Ascending aorta (tissue), 2 donors: ENCODE data around the gene FBXL4. TPM values are rescaled to one million over a fixed set of nuclear protein-coding genes. Genes with fewer than 3 reads are reported as not detected.
A peak's percentile ranks its signal among the peaks of the same experiment; 100 is the strongest.

Source experiments
- DNase-seq, 2 donors: peaks; one replicate each; pipeline ENCODE4 v3.0.0-alpha.2; 2019; ENCODE audit warnings: low spot score in 2 of 2
- H3K27ac ChIP-seq, 2 donors: fragments of 200-600 bp; sonication (generic); one replicate each; pipeline ENCODE4 v1.5.1; 2016 to 2017; ENCODE audit warnings: mild to moderate bottlenecking in 1 of 2
- H3K27me3 ChIP-seq: fragments of 200-600 bp; sonication (generic); one replicate; pipeline ENCODE4 v1.5.1; 2017
- H3K36me3 ChIP-seq, 2 donors: fragments of 200-600 bp; sonication (generic); one replicate each; pipeline ENCODE4 v1.5.1; 2016
- H3K4me1 ChIP-seq, 2 donors: fragments of 200-600 bp; sonication (generic); one replicate each; pipeline ENCODE4 v1.5.1; 2016 to 2017; ENCODE audit warnings: mild to moderate bottlenecking in 1 of 2
- H3K4me3 ChIP-seq, 2 donors: fragments of 200-600 bp; sonication (generic); one replicate each; pipeline ENCODE4 v1.5.1; 2016 to 2017; ENCODE audit warnings: mild to moderate bottlenecking in 1 of 2
- H3K9me3 ChIP-seq, 2 donors: fragments of 200-600 bp; sonication (generic); one replicate each; pipeline ENCODE4 v1.5.1; 2016
- CTCF ChIP-seq, 3 experiments: fragments of 200-600 bp in 2 of 3; fragments of 450-650 bp in 1 of 3; sonication (generic) in 2 of 3; IDR thresholded peaks; one replicate each; pipeline ENCODE4 v1.5.1; 2016 to 2019; ENCODE audit warnings: antibody characterized with exemption in 3 of 3, mild to moderate bottlenecking in 1 of 3, moderate library complexity in 1 of 3
- intact Hi-C: fragments of 100-400 bp; cut with DNase I; formaldehyde crosslinking; loops from one replicate; pipeline ENCODE4 v1.15.1; 2023
- total RNA-seq: library from RNA; depleted of rRNA; stranded (reverse); fragments of >200 nt; gene quantifications from one replicate; pipeline ENCODE4 v1.1.0, GENCODE V29; 2016

Gene FBXL4
- total RNA-seq = 9.4 TPM

- DNase-seq = peak; percentile 26 to 88
- intact Hi-C loops = loop anchor here (2.0 to 10.0 kb wide), 3 partner anchors 35 to 477 kb away; partner anchors contain the start of gene PNISR
- peak within 1 kb of the TSS; percentile 94 to 100 for H3K4me3 ChIP-seq
These were observed at the start of gene FBXL4 for GRCh38 chr6:98947411-98948292. FBXL4 (minus strand) TSS chr6:98947946; CDS start chr6:98926988, 20,958 bp downstream.

GRCh38 chr6:98995116-98995515 is 47.4 kb upstream of the FBXL4 start:
- DNase-seq = no peak
- H3K27me3 ChIP-seq = no peaks in the 10 kb centered on the region
- no peaks in the 10 kb centered on the region for H3K9me3 ChIP-seq
- H3K4me1 ChIP-seq = no peaks in the 10 kb centered on the region
- TF ChIP-seq CTCF (IDR thresholded peaks at IDR 0.05) = no peak
- no peaks in the 10 kb centered on the region for H3K36me3 ChIP-seq
- H3K4me3 ChIP-seq = no peak overlapping the region
- H3K27ac ChIP-seq = no peak overlapping the region
- intact Hi-C loops = no loop called here

More at GRCh38 chr6:98947411-98948292, at the start of gene FBXL4:
- peaks cover 5 to 6% of the 10 kb centered on the region in 2 donors for H3K4me1 ChIP-seq
- no peaks in the 10 kb centered on the region for H3K36me3 ChIP-seq
- H3K27me3 ChIP-seq = no peaks in the 10 kb centered on the region
- peak within 1 kb of the TSS; percentile 74 to 94 for H3K27ac ChIP-seq
- no peaks in the 10 kb centered on the region for H3K9me3 ChIP-seq
- TF ChIP-seq CTCF (IDR thresholded peaks at IDR 0.05) = no peak

GRCh38 chr6:98992535-98992934 is 44.8 kb upstream of the FBXL4 start:
- no peak overlapping the region for H3K4me3 ChIP-seq
- no peaks in the 10 kb centered on the region for H3K36me3 ChIP-seq

GRCh38 chr6:98986071-98986615 is 38.4 kb upstream of the FBXL4 start:
- Histone ChIP-seq H3K9me3 (no peaks in the 10 kb centered on the region), H3K27me3 (no peaks in the 10 kb centered on the region), H3K27ac (no peak overlapping the region), H3K4me1 (peaks cover 0 to 1% of the 10 kb centered on the region in 2 donors), H3K36me3 (no peaks in the 10 kb centered on the region), H3K4me3 (no peak overlapping the region)
- intact Hi-C loops = no loop called here
- no peak for DNase-seq
- TF ChIP-seq CTCF (IDR thresholded peaks at IDR 0.05) = no peak

More at GRCh38 chr6:98992535-98992934, 44.8 kb upstream of the FBXL4 start:
- no peak overlapping the region for H3K27ac ChIP-seq
- no peaks in the 10 kb centered on the region for H3K9me3 ChIP-seq
- no peak for DNase-seq
- H3K4me1 ChIP-seq = no peaks in the 10 kb centered on the region
- no peak for TF ChIP-seq CTCF (IDR thresholded peaks at IDR 0.05)
- no peaks in the 10 kb centered on the region for H3K27me3 ChIP-seq
- intact Hi-C loops = no loop called here

- Histone ChIP-seq H3K4me1 (peaks cover 0 to 5% of the 10 kb centered on the region in 2 donors), H3K36me3 (no peaks in the 10 kb centered on the region), H3K27ac (no peak overlapping the region), H3K27me3 (no peaks in the 10 kb centered on the region), H3K9me3 (no peaks in the 10 kb centered on the region), H3K4me3 (no peak overlapping the region)
- TF ChIP-seq CTCF (IDR thresholded peaks at IDR 0.05) = no peak
- intact Hi-C loops = no loop called here
- DNase-seq = no peak
These were observed 37.6 kb upstream of the FBXL4 start for GRCh38 chr6:98985391-98985790.
